Measurements from ENCODE around the gene CCDC88C. TPM values are rescaled to one million over a fixed set of nuclear protein-coding genes. Genes with fewer than 3 reads are reported as not detected.
A peak's percentile ranks its signal among the peaks of the same experiment; 100 is the strongest.

Gene CCDC88C
- total RNA-seq, 1 donor, result under 0.01 TPM

GRCh38 chr14:91358025-91358319 is 59.6 kb downstream of the CCDC88C start:
- no peak for DNase-seq (ENCODE audit: low read depth)
- H3K4me3 ChIP-seq (ENCODE audit: low read depth, low read length), result no peak overlapping the region
- TF ChIP-seq CTCF (IDR thresholded peaks at IDR 0.05; ENCODE audit: insufficient read depth, low read depth, low read length), result no peak

- TF ChIP-seq CTCF (IDR thresholded peaks at IDR 0.05; ENCODE audit: insufficient read depth, low read depth, low read length), result no peak
- no peak overlapping the region for H3K4me3 ChIP-seq (ENCODE audit: low read depth, low read length)
- no peak for DNase-seq (ENCODE audit: low read depth)
These were observed 60.2 kb downstream of the CCDC88C start for GRCh38 chr14:91357272-91358024.

- TF ChIP-seq CTCF (IDR thresholded peaks at IDR 0.05; ENCODE audit: insufficient read depth, low read depth, low read length), result no peak
- no peak overlapping the region for H3K4me3 ChIP-seq (ENCODE audit: low read depth, low read length)
- DNase-seq (ENCODE audit: low read depth), result no peak
These were observed 61.3 kb downstream of the CCDC88C start for GRCh38 chr14:91356181-91356763.

- TF ChIP-seq CTCF (IDR thresholded peaks at IDR 0.05; ENCODE audit: insufficient read depth, low read depth, low read length), result peak; percentile 39
- no peak overlapping the region for H3K4me3 ChIP-seq (ENCODE audit: low read depth, low read length)
- no peak for DNase-seq (ENCODE audit: low read depth)
These were observed 62.5 kb downstream of the CCDC88C start for GRCh38 chr14:91354979-91355685.

GRCh38 chr14:91354221-91354916 is 63.3 kb downstream of the CCDC88C start:
- DNase-seq (ENCODE audit: low read depth), result no peak

More at GRCh38 chr14:91354221-91354916, 63.3 kb downstream of the CCDC88C start:
- TF ChIP-seq CTCF (IDR thresholded peaks at IDR 0.05; ENCODE audit: insufficient read depth, low read depth, low read length), result no peak
- H3K4me3 ChIP-seq (ENCODE audit: low read depth, low read length), result no peak overlapping the region

All from fibroblast of villous mesenchyme (primary cell).